ENCODE measurements around the gene CLIP2.
"Not testable (repeated sequence)": the region's sequence is repeated elsewhere in the genome, so short reads cannot be mapped to it uniquely, and the experiment has no call there.

CLIP2 gene

DNA sequence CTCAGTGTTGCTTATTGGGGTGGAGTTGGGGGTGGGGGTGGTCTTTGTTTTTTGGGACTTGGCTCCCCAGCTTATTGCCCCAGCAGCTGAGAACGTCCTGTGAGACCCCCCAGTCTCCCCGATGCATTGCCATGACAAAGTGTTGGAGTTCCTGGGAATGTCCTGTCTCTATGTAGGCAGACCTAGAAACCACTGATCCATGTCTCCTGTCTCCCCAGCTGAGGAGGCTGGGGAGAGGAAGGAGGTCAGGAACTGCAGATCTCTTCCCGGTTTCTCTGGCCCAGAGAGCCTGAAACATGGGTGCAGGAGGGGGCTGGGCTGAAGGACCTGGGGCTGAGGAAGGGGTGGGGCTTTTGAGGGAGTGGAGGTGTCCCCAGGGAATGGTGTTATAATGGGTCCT lies 84.3 kb downstream of the CLIP2 start:
- no peak for DNase-seq (ENCODE audit: low read depth)

- no peak for DNase-seq (ENCODE audit: low read depth)
These were observed 86.6 kb downstream of the CLIP2 start for GRCh38 chr7:74375726-74376220.

DNA sequence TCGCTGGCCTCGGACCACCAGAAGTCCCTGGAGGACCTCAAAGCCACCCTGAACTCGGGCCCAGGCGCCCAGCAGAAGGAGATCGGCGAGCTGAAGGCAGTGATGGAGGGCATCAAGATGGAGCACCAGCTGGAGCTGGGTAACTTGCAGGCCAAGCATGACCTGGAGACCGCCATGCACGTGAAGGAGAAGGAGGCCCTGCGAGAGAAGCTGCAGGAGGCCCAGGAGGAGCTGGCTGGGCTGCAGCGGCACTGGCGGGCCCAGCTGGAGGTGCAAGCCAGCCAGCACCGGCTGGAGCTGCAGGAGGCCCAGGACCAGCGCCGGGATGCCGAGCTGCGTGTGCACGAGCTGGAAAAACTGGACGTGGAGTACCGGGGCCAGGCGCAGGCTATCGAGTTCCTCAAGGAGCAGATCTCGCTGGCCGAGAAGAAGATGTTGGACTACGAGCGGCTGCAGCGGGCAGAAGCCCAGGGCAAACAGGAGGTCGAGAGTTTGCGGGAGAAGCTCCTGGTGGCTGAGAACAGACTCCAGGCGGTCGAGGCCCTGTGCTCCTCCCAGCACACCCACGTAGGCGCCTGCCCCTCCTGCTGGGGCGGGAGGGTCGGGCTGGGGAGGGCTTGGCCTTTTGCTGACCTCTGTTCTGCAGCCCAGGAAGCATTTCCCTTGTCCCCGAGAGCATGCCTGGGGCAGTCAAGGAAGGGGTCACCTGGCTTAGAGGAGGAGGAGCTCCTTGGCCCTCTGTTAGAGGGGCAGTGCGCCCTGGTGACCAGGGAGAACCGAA lies 87.2 kb downstream of the CLIP2 start:
- no peak for DNase-seq (ENCODE audit: low read depth)

DNA sequence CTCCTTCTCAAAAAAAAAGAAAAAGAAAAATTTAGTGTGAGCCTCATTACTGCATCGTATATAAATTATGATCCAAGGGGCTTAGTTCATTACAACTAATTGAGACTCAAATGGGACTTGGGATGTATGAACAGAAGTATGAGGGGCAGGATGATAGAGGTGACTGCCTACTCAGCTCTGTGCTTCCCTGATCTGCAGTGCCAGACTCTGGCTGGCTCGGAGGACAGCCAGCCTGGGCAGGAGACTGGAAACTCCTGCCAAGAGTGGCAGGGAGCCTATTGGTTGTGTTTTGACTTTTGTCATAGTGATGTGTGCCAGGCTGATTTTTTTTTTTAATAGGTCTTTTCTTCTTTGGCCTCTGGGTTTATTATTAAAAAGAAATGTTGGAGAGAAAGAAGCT lies 90.7 kb downstream of the CLIP2 start:
- no peak for DNase-seq (ENCODE audit: low read depth)

GRCh38 chr7:74380720-74381119 lies 91.5 kb downstream of the CLIP2 start:
- no peak for DNase-seq (ENCODE audit: low read depth)

- DNase-seq (ENCODE audit: low read depth): not testable (repeated sequence)
These were observed 94.9 kb downstream of the CLIP2 start for GRCh38 chr7:74384086-74384485.

DNA sequence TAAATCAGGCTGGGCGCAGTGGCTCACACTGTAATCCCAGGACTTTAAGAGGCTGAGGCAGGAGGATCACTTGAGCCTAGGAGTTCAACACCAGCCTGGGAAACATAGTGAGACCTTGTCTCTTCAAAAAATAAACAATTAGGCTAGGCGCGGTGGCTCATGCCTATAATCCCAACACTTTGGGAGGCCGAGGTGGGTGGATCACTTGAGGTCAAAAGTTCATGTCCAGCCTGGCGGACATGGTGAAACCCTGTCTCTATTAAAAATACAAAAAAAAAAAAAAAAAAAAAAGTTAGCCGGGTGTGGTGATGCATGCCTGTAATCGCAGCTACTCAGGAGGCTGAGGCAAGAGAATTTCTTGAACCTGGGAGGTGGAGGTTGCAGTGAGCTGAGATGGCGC lies 95.6 kb downstream of the CLIP2 start:
- not testable (repeated sequence) for DNase-seq (ENCODE audit: low read depth)

DNA sequence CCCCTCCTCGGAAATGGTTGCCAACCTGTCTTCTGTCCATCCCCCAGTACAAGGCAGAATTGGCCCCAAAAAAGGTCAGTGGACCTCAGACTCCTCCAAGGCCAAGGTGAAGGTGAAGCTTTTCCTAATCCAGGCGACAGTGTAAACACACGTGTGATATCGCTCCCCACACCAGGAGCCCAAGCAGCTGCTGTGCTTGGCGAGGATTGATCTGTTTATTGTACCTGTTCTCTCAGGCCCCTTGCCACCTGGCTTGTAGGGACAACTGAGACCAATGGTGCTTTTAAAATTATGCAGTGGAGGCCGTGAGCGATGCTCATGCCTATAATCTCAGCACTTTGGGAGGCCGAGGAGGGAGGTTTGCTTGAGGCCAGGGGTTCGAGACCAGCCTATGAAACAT lies 98.4 kb downstream of the CLIP2 start:
- no peak for DNase-seq (ENCODE audit: low read depth)

DNA sequence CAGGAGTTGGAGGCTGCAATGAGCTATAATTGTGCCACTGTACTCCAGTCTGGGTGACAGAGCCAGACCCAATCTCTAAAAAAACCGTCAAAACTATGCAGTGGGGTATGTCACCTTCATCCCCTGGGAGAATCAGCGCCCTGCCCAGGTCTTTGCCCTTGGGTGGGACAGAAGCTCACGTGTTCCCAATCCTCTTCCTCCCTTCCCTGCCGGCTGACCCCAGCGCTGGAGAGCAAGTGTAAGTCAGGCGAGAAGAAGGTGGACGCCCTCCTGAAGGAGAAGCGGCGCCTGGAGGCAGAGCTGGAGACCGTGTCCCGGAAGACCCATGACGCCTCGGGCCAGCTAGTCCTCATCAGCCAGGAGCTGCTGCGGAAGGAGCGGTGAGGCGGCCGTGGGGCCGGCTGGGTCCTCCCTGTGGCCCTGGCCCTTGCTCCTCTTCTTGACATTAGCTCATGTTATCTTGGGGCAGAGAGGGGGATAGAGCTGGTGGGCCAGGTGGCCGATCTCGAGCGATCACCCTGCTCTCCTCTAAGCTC lies 99.7 kb downstream of the CLIP2 start:
- no peak for DNase-seq (ENCODE audit: low read depth)

DNA sequence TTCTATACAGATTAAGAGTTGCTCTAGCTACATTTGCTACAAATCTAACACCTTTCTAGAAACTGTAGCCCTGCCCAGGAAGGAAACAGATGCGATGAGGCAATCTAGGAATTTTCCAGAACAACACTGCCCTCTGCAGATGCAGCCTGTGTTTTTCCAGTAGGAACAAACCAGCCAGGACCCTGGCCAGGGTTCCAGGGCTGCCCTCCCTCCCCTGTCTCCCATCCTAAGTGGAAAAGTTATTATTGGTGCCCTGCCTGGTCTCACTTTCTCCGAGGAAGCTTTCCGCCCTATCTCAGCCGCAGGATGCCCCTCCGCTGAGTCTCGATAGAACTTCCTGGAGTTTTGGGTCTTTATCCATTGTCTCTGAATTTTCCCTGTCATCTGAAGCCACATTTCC lies 104.5 kb downstream of the CLIP2 start:
- DNase-seq (ENCODE audit: low read depth): not testable (repeated sequence)

DNA sequence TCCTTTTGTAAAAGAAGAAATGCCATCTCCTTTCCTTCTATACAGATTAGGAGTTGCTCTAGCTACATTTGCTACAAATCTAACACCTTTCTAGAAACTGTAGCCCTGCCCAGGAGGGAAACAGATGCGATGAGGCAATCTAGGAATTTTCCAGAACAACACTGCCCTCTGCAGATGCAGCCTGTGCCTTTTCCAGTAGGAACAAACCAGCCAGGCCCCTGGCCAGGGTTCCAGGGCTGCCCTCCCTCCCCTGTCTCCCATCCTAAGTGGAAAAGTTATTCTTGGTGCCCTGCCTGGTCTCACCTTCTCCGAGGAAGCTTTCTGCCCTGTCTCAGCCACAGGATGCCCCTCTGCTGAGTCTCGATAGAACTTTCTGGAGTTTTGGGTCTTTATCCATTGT lies 105.4 kb downstream of the CLIP2 start:
- not testable (repeated sequence) for DNase-seq (ENCODE audit: low read depth)

GRCh38 chr7:74395745-74396311 lies 106.6 kb downstream of the CLIP2 start:
- DNase-seq (ENCODE audit: low read depth): no peak

DNA sequence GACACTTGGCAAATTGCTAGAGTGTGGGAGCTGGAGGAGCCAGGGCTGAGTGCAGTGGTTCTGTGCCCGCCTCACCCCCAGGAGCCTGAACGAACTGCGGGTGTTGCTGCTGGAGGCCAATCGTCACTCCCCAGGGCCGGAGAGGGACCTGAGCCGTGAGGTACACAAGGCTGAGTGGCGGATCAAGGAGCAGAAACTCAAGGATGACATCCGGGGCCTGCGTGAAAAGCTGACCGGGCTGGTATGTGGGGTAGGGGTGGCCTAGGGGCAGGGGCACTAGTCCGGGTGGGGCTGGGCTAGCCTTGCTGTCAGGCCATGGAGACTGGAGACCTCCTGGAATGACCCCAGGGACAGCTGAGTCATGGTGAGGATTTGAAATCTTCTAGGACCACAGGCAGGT lies 107.8 kb downstream of the CLIP2 start:
- DNase-seq (ENCODE audit: low read depth): no peak

- DNase-seq (ENCODE audit: low read depth): no peak
These were observed 109.2 kb downstream of the CLIP2 start for GRCh38 chr7:74398426-74398825.

DNA sequence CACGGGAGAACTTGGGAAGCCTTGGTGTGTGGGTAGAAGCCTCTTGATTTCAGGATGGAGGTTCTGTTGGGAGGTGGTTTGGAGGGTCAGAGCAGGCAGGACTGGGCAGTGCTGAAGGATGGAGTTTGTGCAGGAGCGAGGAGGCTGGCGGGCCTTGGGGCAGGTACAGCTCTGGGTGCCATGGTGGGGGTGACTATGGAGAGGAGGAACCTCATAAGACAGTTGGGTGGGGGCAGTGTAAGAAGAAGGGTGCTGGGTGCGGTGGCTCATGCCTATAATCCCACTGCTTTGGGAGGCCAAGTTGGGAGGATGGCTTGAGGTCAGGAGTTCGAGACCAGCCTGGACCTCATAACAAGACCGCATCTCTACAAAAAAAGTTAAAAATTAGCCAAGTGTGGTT lies 109.8 kb downstream of the CLIP2 start:
- DNase-seq (ENCODE audit: low read depth): no peak

DNA sequence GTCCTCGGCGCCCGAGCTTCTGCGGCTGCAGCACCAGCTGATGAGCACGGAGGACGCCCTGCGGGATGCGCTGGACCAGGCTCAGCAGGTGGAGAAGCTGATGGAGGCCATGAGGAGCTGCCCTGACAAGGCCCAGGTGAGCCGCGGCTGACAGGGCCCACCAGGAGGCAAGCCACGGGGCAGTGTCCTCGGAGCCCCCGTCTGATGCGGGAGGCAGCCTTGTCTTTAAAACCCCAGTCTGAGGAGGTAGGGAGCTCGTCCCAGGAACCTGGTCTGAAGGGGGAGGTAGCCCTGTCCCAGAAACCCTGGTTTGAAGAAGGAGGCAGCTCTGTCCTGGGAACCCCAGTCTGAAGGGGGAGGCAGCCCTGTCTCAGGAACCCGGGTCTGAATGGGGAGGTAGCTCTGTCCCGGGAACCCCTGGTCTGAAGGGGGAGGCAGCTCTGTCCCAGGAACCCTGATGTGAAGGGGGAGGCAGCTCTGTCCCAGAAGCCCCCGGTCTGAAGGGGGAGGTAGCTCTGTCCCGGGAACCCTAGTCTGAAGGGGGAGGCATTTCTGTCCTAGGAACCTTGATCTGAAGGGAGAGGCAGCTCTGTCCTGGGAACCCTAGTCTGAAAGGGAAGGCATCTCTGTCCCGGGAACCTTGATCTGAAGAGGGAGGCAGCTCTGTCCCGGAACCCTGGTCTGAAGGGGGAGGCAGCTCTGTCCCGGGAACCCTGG lies 111.4 kb downstream of the CLIP2 start:
- DNase-seq (ENCODE audit: low read depth): no peak

DNA sequence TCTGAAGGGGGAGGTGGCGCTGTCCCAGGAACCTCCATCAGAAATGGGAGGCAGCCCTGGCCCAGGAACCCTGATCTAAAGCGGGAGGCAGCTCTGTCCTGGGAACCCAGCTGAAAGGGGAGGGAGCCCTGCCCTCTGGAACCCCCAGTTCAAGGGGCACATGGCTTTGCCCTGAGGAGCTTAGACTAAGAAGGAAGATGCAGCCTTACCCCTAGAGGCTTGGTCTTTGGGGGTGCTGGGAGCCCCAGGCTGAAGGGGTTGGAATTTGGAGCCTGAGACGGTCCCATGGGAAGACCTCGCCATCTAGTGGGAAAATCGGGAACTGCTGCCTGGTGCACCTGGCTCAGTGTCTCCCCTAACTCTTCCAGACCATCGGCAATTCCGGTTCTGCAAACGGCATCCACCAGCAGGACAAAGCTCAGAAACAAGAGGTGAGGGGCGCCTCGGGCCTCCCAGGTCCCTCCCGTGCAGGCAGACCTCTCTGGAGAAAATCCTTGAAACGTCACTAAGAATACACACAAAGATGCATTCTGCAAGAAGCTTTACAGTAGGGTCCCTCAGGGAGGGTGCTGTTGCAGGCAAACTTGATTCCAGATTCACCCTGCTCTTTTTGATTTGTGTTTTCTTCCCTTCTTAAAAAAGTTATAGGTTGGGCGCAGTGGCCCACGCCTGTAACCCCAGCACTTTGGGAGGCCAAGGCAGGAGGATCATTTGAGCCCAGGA lies 112.1 kb downstream of the CLIP2 start:
- peak; percentile 45 for DNase-seq (ENCODE audit: low read depth)

DNA sequence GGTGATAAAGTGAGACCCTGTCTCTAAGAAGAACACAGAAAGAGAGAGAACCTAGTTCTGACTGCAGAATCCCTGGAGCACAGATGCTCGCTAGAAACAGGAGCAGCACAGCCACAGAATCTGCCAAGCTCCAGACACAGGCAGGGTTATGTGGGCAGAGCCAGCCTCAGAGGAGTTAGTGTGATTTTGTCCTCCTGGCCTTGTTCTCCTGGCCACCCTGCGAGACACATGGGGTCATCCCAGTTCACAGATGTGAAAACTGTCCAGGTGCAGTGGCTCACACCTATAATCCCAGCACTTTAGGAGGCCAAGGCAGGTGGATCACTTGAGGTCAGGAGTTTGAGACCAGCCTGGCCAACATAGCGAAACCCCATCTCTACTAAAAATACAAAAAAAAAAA lies 113.5 kb downstream of the CLIP2 start:
- DNase-seq (ENCODE audit: low read depth): not testable (repeated sequence)

DNA sequence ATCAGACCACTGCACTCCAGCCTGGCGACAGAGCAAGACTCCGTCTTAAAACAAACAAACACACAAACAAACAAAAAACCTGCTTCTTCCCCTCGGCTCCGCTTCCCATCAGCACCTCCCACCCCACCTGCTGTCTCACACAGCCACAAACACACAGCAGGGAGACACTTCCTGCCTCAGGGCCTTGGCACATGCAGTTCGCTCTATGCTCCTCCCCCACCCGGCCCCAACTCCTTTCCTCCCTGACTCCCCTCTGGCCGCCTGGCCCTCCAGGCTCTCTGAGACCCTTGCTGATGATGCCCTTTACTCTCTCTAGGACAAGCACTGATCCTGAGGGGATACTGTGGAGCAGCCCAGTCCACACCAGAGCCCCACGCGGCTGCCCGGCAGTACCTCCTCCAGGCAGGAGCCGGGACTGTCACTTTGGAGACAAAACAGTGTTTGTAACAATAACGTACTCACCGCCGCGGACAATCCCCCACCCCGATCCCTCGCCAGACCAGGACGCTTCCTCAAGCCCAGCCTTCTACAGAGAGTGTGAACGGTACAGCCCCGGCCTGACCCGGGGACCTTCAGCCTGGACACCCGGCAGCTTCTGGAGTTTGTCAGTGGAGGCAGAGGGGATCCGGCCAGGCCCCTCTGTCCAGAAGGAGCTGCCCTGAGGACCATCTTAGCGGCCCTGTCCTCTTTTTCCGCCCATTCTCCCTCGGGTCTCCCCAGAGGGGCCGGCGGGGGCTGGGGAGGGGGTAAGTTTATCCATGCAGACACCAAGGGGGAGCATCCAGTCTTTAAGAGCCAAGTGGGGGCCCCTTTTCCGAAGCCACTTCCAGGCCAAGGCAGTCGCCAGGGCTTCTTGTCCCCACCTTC lies 114.5 kb downstream of the CLIP2 start:
- DNase-seq (ENCODE audit: low read depth): no peak

GRCh38 chr7:74404388-74404700 lies 115.1 kb downstream of the CLIP2 start:
- no peak for DNase-seq (ENCODE audit: low read depth)

- no peak for DNase-seq (ENCODE audit: low read depth)
These were observed 115.5 kb downstream of the CLIP2 start for GRCh38 chr7:74404741-74405140.

Measured in CMK (cell line).